22Rv1 (cell line): Measurements from ENCODE around the gene ITGB2.

Experiments used
- CTCF ChIP-seq: fragments of 450-650 bp; IDR thresholded peaks from 2 replicates; pipeline ENCODE4 v1.5.1; 2017; ENCODE audit warnings: mild to moderate bottlenecking
- ZFX ChIP-seq: fragments of 450-650 bp; IDR thresholded peaks from 2 replicates; pipeline ENCODE4 v1.6.1; 2017; ENCODE audit warnings: antibody characterized with exemption, borderline replicate concordance

- TF ChIP-seq CTCF (no peak), ZFX (no peak)
Observed at GRCh38 chr21:44909719-44910118, 11.0 kb downstream of the ITGB2 start.
